Erythroblast (primary cell): ENCODE measurements around the gene CCL19.
"Not testable (repeated sequence)": the region's sequence is repeated elsewhere in the genome, so short reads cannot be mapped to it uniquely, and the experiment has no call there.

Source experiments
- DNase-seq, 2 experiments: peaks; one replicate each; lab custom pipeline; 2025; lab: John Stamatoyannopoulos, UW
- GATA1 ChIP-seq: IDR thresholded peaks from 2 replicates; pipeline ENCODE4 v1.6.1; 2011; ENCODE audit warnings: low read depth, mild to moderate bottlenecking, control low read depth, low read length, moderate library complexity
- POLR2A ChIP-seq: IDR thresholded peaks from 2 replicates; pipeline ENCODE4 v1.6.1; 2011; ENCODE audit warnings: mild to moderate bottlenecking, low read length

The CCL19 gene

GRCh38 chr9:34690983-34691935, at the start of gene CCL19:
CCL19 (minus strand) TSS chr9:34691276; CDS start chr9:34691139, 137 bp downstream.
- TF ChIP-seq GATA1 (no peak), POLR2A (no peak)
- no peak for DNase-seq

GRCh38 chr9:34740176-34740575, 49.1 kb upstream of the CCL19 start:
- DNase-seq, result not testable (repeated sequence)

GRCh38 chr9:34737677-34738260, 46.7 kb upstream of the CCL19 start:
- peak in 1 of 2 experiments; percentile 6 for DNase-seq
- TF ChIP-seq GATA1 (no peak), POLR2A (no peak)

GRCh38 chr9:34734720-34735119, 43.6 kb upstream of the CCL19 start:
- TF ChIP-seq POLR2A (no peak), GATA1 (no peak)
- no peak for DNase-seq

GRCh38 chr9:34732886-34733285, 41.8 kb upstream of the CCL19 start:
- no peak for DNase-seq
- TF ChIP-seq GATA1 (no peak), POLR2A (no peak)

- TF ChIP-seq GATA1, result no peak
- no peak for TF ChIP-seq POLR2A
- DNase-seq, result no peak
Observed at GRCh38 chr9:34732478-34732877, 41.4 kb upstream of the CCL19 start.

GRCh38 chr9:34723141-34723540, 32.1 kb upstream of the CCL19 start:
- TF ChIP-seq POLR2A (no peak), GATA1 (no peak)
- DNase-seq, result no peak

- not testable (repeated sequence) for DNase-seq
Observed at GRCh38 chr9:34719769-34720025, 28.6 kb upstream of the CCL19 start.

- no peak for DNase-seq
- TF ChIP-seq POLR2A (no peak), GATA1 (no peak)
Observed at GRCh38 chr9:34719021-34719768, 28.1 kb upstream of the CCL19 start.

- TF ChIP-seq GATA1 (no peak), POLR2A (no peak)
- no peak for DNase-seq
Observed at GRCh38 chr9:34717996-34718614, 27.0 kb upstream of the CCL19 start.

GRCh38 chr9:34716711-34717110, 25.6 kb upstream of the CCL19 start:
- no peak for DNase-seq
- TF ChIP-seq GATA1 (no peak), POLR2A (no peak)

- TF ChIP-seq POLR2A, result no peak
- no peak for TF ChIP-seq GATA1
- DNase-seq, result no peak
Observed at GRCh38 chr9:34715639-34716215, 24.7 kb upstream of the CCL19 start.

- DNase-seq, result no peak
- no peak for TF ChIP-seq POLR2A
- no peak for TF ChIP-seq GATA1
Observed at GRCh38 chr9:34714007-34714406, 22.9 kb upstream of the CCL19 start.

- no peak for TF ChIP-seq GATA1
- no peak for TF ChIP-seq POLR2A
- no peak for DNase-seq
Observed at GRCh38 chr9:34712140-34712539, 21.1 kb upstream of the CCL19 start.
